AG09319 (cell line): ENCODE measurements around the gene TBX20.
"Not testable (repeated sequence)": the region's sequence is repeated elsewhere in the genome, so short reads cannot be mapped to it uniquely, and the experiment has no call there.

Experiments used
- DNase-seq: peaks from one replicate; pipeline ENCODE4 v3.0.0-alpha.2; 2010; ENCODE audit warnings: low read depth; ENCODE audit errors: extremely low read depth
- TF ChIP-seq, protein P1 (sequence below): IDR thresholded peaks from 2 replicates; pipeline ENCODE4 v1.5.1; 2011; ENCODE audit warnings: low read depth, mild to moderate bottlenecking, inconsistent platforms, low read length, moderate library complexity

Gene TBX20

GRCh38 chr7:35250452-35250851 lies 3.4 kb downstream of the TBX20 start:
- TF ChIP-seq, protein P1, sequence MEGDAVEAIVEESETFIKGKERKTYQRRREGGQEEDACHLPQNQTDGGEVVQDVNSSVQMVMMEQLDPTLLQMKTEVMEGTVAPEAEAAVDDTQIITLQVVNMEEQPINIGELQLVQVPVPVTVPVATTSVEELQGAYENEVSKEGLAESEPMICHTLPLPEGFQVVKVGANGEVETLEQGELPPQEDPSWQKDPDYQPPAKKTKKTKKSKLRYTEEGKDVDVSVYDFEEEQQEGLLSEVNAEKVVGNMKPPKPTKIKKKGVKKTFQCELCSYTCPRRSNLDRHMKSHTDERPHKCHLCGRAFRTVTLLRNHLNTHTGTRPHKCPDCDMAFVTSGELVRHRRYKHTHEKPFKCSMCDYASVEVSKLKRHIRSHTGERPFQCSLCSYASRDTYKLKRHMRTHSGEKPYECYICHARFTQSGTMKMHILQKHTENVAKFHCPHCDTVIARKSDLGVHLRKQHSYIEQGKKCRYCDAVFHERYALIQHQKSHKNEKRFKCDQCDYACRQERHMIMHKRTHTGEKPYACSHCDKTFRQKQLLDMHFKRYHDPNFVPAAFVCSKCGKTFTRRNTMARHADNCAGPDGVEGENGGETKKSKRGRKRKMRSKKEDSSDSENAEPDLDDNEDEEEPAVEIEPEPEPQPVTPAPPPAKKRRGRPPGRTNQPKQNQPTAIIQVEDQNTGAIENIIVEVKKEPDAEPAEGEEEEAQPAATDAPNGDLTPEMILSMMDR: no peak
- no peak for DNase-seq

- DNase-seq: no peak
- TF ChIP-seq, protein P1: no peak
Observed at GRCh38 chr7:35249537-35249907, 4.4 kb downstream of the TBX20 start.

GRCh38 chr7:35248576-35249536 lies 5.0 kb downstream of the TBX20 start:
- DNase-seq: no peak
- TF ChIP-seq, protein P1: no peak

- no peak for DNase-seq
- TF ChIP-seq, protein P1: no peak
Observed at GRCh38 chr7:35246819-35247218, 7.1 kb downstream of the TBX20 start.

DNA sequence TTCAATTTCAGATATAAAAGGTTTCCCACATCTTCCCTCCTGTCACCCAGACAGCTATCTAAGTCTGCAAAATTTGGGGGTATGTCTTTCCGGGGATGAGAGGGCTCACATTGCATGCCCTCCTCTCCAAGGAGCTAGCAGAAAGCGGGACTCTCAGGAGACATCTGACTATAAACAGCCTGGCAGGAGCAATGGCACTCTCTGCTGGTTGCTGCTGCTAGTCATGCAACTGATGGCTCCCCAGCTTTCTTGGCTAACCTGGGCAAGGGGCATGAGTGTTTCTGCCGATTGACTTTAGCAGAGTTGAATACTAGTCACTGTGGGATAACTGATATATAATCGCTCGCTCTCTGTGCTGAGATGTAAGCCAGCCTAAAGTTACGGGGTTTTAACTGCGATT lies 12.0 kb downstream of the TBX20 start:
- DNase-seq: no peak
- TF ChIP-seq, protein P1: no peak

DNA sequence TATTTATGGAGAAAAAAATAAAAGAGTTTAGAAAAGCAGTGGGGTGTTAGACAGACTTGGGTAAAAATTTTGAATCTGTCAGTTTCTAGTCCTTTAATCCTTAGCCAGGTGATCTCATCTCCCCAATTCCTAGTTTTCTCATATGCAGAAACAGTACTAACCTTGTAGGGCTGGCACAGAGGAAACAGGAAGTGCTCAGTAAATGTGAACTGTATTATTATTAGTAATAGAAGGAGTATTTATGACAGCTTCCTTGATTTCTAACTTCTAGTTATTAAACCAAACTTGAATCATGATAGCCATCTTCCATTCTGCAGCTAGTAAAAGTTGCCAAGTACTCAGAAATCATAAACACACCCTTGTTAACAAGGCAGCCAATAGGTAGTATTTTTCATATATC lies 12.5 kb downstream of the TBX20 start:
- TF ChIP-seq, protein P1: no peak
- no peak for DNase-seq

DNA sequence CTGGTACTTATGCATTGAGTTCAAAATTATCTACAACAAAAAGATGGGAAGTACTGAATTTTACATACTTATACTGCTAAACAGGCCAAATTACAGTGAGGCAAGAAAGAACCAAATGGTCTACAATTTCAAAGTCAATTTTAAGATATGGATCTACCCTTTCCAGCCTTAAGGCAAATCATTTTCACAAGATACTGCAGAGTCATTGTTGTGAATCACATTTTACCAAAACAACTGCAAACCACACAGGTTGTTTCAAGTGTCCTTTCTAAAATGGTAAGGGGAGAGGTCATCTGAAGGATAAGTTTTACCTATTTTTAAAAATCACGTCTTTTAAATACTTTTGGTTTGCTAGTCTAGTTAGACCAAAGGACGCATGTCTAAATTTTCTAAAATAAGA lies 12.9 kb downstream of the TBX20 start:
- DNase-seq: not testable (repeated sequence)

DNA sequence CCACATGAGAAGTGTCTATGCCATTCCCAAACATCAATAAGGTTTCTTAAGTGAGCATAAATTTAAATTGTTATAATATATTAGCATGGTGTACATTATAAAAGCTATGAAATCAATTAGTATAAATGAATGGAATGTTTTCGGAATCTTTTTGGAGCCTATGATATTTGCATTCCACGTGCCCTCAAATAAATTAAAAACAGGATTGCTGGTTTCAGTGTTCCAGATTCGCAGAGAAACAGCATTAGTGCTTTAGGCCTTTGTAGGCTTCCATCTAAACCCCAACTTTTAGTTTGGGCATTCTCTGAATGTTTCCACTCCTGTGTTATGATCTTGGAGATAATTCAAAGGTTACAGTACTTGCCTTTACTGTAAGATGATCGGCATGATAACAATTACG lies 15.4 kb downstream of the TBX20 start:
- DNase-seq: not testable (repeated sequence)
